ENCODE results near the gene MYL9.

The MYL9 gene

DNA sequence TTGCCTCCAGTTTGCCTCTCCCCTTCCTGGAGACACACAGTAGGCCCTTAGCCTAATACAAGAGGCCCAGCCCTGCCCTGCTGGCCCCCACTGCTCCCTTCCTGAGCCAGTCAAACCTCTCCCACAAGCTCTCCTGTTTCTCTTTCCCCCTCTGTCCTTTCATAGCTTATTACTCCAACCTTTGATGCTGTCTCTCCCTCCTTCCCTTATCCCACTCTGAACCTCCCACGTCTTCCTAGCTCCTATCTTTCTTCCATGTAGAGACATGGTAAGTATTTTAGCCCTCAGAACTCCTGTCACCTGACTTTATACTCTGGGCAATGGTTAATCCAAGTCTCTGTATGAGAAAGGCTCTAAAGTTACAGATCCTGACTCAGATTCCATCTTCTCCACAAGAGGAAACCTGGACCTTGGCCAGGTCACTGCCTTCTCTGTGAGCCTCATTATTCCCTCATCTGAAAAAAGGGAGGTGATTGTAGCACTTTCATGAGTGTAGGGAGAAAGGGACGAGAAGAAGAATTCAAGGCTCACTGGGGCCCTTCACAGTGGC, 38.8 kb downstream of the MYL9 start:
- no peak for TF ChIP-seq ZFX (IDR thresholded peaks at IDR 0.05)
- TF ChIP-seq, protein P1, sequence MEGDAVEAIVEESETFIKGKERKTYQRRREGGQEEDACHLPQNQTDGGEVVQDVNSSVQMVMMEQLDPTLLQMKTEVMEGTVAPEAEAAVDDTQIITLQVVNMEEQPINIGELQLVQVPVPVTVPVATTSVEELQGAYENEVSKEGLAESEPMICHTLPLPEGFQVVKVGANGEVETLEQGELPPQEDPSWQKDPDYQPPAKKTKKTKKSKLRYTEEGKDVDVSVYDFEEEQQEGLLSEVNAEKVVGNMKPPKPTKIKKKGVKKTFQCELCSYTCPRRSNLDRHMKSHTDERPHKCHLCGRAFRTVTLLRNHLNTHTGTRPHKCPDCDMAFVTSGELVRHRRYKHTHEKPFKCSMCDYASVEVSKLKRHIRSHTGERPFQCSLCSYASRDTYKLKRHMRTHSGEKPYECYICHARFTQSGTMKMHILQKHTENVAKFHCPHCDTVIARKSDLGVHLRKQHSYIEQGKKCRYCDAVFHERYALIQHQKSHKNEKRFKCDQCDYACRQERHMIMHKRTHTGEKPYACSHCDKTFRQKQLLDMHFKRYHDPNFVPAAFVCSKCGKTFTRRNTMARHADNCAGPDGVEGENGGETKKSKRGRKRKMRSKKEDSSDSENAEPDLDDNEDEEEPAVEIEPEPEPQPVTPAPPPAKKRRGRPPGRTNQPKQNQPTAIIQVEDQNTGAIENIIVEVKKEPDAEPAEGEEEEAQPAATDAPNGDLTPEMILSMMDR (conservative IDR thresholded peaks at IDR 0.05), result no peak
- H3K27ac ChIP-seq, result no peak overlapping the region

DNA sequence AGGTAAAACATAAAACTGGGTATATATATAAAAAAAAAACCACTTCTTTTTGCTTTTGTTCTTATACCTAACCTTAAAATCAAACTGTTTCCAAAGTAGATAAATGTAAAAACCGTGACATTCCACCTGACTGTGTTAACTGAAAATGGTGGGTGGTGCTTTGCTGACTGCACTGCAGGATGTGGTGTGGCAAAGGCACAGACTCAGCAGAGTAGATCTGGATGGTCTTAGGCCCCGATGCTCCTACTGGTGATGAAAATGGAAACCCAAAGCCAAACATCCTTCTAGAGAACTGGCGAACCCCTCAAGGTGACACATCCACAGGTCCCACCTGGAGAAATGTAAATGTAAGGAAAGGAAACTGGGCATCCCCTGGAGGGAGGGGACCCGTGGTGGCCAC, 41.0 kb downstream of the MYL9 start:
- no peak for TF ChIP-seq ZFX (IDR thresholded peaks at IDR 0.05)
- TF ChIP-seq, protein P1 (conservative IDR thresholded peaks at IDR 0.05), result no peak
- no peak overlapping the region for H3K27ac ChIP-seq

DNA sequence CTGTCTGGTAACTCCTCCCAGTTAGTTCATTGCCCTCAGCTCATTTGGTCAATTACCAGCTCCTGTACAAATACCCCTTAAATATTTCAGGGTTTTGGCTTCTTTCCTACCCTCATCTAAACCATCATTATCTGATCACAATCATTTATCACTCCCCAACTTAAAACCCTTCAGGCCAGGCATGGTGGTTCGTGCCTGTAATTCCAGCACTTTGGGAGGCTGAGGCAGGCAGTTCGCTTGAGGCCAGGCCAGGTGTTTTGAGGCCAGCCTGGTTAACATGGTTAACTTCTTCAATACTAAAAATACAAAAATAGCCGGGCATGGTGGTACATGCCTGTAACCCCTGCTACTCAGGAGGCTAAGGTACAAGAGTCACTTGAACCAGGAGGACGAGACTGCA, 41.5 kb downstream of the MYL9 start:
- H3K27ac ChIP-seq, result no peak overlapping the region
- TF ChIP-seq ZFX (IDR thresholded peaks at IDR 0.05), result no peak
- TF ChIP-seq, protein P1 (conservative IDR thresholded peaks at IDR 0.05), result no peak

DNA sequence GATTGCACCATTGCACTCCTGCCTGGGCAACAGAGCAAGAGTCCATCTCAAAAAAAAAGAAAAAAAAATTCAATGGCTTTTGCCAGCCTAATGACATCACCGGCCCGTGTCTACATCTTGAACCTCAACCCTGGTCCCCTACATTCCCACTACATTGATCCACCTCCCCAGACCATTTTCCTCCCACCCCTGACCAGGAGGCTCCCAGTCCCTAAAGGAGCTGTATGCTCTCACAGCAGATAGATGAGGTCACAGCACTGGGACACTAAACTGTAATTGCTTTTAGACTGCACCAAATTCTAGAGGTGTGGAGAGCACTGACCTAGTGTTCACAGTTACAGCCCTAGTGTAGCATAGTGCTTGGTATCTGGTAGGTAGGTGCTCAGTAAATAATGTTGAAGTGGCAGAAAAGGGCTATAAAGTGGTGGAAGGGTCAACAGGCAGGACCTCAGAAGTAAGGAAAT, 42.7 kb downstream of the MYL9 start:
- no peak overlapping the region for H3K27ac ChIP-seq
- TF ChIP-seq, protein P1 (conservative IDR thresholded peaks at IDR 0.05), result no peak
- no peak for TF ChIP-seq ZFX (IDR thresholded peaks at IDR 0.05)

DNA sequence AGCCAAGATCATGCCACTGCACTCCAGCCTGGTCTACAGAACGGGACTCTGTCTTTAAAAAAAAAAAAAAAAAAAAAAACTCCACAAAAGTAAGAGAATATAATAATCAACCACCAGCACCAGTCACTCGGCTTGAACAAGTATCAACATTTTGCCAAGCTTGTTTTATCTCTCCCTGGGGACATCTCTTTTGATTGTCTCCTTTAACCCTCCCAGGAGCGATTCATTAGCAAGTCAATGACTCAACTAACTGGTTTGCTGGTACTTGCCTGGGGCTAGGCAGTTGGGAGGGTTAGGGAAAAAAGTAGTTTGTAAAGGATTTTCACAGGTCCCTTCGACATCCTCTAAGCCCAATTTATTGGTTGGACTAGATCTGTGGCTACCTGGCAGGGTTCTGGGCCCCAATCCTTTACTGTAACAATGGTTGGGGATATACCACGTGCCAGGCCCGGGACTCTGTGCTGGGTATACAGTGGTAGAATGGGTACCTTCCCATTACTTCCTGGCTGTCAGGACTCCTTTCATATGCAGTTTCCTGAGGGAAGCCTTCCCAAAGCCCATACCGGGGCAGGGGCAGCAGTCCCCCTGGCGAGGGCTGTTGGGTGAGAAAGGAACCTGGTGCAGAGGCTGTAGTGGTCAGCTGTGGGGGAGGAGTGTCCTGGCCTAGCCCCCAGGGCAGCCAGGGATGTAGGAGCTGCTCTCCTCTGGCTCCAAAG, 44.2 kb downstream of the MYL9 start:
- peak overlapping the region; percentile 15; the same call in 1 of the 2 replicates for H3K27ac ChIP-seq
- TF ChIP-seq ZFX (IDR thresholded peaks at IDR 0.05), result no peak
- TF ChIP-seq, protein P1 (conservative IDR thresholded peaks at IDR 0.05), result no peak

DNA sequence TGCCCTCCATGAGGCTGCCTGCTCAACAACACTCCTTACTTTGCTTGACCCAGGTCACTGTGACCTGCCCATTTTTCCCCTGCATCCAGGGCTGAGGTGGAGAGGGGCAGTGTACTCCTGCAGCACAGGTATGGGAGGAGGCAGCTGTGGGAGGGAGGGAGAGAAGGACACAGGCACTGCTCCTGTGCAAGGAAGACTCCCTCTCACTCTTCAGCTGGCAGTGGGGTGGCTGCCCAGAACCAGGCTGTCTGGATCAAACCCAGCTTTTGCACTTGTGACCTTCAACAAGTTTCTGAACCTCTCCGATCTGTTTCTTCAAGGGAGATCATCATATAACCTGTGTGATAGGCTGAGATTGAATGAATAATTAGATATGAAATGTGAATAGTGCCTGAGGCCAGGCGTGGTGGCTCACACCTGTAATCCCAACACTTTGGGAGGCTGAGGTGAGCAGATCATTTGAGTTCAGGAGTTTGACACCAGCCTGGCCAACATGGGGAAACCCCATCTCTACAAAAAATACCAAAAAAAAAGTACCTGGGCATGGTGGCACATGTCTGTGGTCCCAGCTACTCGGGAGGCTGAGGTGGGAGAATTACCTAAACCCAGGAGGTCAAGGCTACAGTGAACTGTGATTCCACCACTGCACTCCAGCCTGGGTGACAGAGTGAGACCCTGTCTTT, 46.2 kb downstream of the MYL9 start:
- TF ChIP-seq ZFX (IDR thresholded peaks at IDR 0.05), result no peak
- TF ChIP-seq, protein P1 (conservative IDR thresholded peaks at IDR 0.05), result no peak
- H3K27ac ChIP-seq, result no peak overlapping the region

DNA sequence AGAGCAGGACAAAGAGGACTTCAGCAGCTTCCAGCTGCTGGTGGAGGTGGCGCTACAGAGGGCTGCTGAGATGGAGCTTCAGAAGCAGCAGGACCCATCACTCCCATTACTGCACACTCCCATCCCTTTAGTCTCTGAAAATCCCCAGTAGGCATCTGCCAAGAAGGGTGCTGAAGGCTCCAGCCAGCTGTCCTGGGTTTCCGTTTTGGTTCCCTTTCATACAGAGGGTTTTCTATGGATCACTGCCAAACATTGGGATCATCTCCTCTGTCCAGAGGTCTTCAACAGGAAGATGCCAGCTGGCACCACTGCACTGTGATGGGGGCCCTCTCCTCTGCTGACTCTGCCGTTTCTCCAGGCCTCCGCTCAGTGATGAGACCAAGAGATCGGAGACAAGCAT, 50.0 kb downstream of the MYL9 start:
- H3K27ac ChIP-seq, result no peak overlapping the region
- TF ChIP-seq, protein P1 (conservative IDR thresholded peaks at IDR 0.05), result no peak
- no peak for TF ChIP-seq ZFX (IDR thresholded peaks at IDR 0.05)

Data from C4-2B (cell line).